HepG2 (cell line): ENCODE data around the gene MYD88.

Experiments used
- AGO2 ChIP-seq: fragments of 200-400 bp; formaldehyde crosslinking; optimal IDR thresholded peaks from 2 replicates; pipeline ENCODE3; 2017; ENCODE audit warnings: mild to moderate bottlenecking, low read depth, low read length, moderate library complexity
- DMAP1 ChIP-seq: IDR thresholded peaks from 2 replicates; pipeline ENCODE4 v1.6.1; 2016
- DNMT3B ChIP-seq: conservative IDR thresholded peaks from 2 replicates; pipeline ENCODE4 v1.6.1; 2016; ENCODE audit warnings: missing biosample characterization, control low read depth
- JUN ChIP-seq: sonication (generic); formaldehyde crosslinking; IDR thresholded peaks from 2 replicates; pipeline ENCODE4 v1.4.0; 2020; ENCODE audit warnings: mild to moderate bottlenecking, missing genetic modification reagents
- SOX5 ChIP-seq: IDR thresholded peaks from 2 replicates; pipeline ENCODE4 v1.6.1; 2016; ENCODE audit warnings: borderline replicate concordance
- TBP ChIP-seq: sonication (generic); formaldehyde crosslinking; IDR thresholded peaks from 2 replicates; pipeline ENCODE4 v1.5.0; 2020; ENCODE audit warnings: missing genetic modification reagents
- TCF7L2 ChIP-seq: IDR thresholded peaks from 2 replicates; pipeline ENCODE4 v1.6.1; 2011; ENCODE audit warnings: mild to moderate bottlenecking, low read depth, low read length, moderate library complexity
- TGIF2 ChIP-seq: IDR thresholded peaks from 2 replicates; pipeline ENCODE4 v1.6.1; 2016; ENCODE audit warnings: control low read depth, missing compliant biosample characterization
- ZBTB7A ChIP-seq: sonication (generic); formaldehyde crosslinking; IDR thresholded peaks from 2 replicates; pipeline ENCODE4 v1.8.0; 2022; ENCODE audit warnings: mild to moderate bottlenecking, missing genetic modification reagents
- ZKSCAN8 ChIP-seq: IDR thresholded peaks from 2 replicates; pipeline ENCODE4 v1.6.1; 2016; ENCODE audit warnings: borderline replicate concordance, missing genetic modification reagents, missing compliant biosample characterization
- ZMAT3 ChIP-seq: sonication (generic); formaldehyde crosslinking; conservative IDR thresholded peaks from 2 replicates; pipeline ENCODE4 v1.7.0; 2021; ENCODE audit warnings: missing genetic modification reagents
- ZNF124 ChIP-seq: sonication (generic); formaldehyde crosslinking; IDR thresholded peaks from 2 replicates; pipeline ENCODE4 v1.4.0; 2020; ENCODE audit warnings: missing genetic modification reagents
- ZSCAN22 ChIP-seq: sonication (generic); formaldehyde crosslinking; IDR thresholded peaks from 2 replicates; pipeline ENCODE4 v1.4.0; 2020; ENCODE audit warnings: mild to moderate bottlenecking, missing genetic modification reagents
- TF ChIP-seq, protein P1 (sequence below): sonication (generic); formaldehyde crosslinking; IDR thresholded peaks from 2 replicates; pipeline ENCODE4 v1.5.1; 2020; ENCODE audit warnings: mild to moderate bottlenecking, missing genetic modification reagents, moderate library complexity

DNA sequence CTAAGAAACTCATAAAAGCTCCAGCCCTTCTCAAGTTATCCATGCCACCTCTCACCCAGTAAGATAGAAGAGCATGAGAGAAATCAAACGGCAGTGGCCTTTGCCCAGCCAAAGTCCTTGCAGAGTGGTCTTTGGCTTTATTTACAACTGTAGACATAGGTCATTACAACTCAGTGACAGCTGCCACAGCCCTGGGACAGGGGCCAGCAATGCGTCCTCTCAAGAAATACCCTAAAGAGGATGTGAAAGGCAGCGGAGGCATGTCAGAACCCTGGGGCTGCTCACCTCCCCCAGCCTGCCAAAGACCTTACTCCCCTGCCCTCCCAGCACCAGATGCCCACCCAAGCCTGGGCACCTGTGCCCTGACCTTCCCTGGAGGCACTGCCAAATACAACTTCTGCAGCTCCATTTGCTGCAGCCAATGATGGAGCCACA, 7.8 kb upstream of the MYD88 start:
- TF ChIP-seq JUN (peak; percentile 83; the same call in 1 of the 2 replicates), ZKSCAN8 (CRISPR knock-in tag) (no peak), ZSCAN22 (CRISPR knock-in tag) (no peak), DMAP1 (CRISPR knock-in tag) (no peak), DNMT3B (CRISPR knock-in tag) (no peak), ZNF124 (CRISPR knock-in tag) (no peak), TCF7L2 (no peak), TGIF2 (CRISPR knock-in tag) (no peak), ZMAT3 (CRISPR knock-in tag) (no peak), ZBTB7A (CRISPR knock-in tag) (no peak), SOX5 (CRISPR knock-in tag) (peak; percentile 35; the same call in 1 of the 2 replicates), AGO2 (no peak), TBP (CRISPR knock-in tag) (no peak)
- TF ChIP-seq, protein P1, sequence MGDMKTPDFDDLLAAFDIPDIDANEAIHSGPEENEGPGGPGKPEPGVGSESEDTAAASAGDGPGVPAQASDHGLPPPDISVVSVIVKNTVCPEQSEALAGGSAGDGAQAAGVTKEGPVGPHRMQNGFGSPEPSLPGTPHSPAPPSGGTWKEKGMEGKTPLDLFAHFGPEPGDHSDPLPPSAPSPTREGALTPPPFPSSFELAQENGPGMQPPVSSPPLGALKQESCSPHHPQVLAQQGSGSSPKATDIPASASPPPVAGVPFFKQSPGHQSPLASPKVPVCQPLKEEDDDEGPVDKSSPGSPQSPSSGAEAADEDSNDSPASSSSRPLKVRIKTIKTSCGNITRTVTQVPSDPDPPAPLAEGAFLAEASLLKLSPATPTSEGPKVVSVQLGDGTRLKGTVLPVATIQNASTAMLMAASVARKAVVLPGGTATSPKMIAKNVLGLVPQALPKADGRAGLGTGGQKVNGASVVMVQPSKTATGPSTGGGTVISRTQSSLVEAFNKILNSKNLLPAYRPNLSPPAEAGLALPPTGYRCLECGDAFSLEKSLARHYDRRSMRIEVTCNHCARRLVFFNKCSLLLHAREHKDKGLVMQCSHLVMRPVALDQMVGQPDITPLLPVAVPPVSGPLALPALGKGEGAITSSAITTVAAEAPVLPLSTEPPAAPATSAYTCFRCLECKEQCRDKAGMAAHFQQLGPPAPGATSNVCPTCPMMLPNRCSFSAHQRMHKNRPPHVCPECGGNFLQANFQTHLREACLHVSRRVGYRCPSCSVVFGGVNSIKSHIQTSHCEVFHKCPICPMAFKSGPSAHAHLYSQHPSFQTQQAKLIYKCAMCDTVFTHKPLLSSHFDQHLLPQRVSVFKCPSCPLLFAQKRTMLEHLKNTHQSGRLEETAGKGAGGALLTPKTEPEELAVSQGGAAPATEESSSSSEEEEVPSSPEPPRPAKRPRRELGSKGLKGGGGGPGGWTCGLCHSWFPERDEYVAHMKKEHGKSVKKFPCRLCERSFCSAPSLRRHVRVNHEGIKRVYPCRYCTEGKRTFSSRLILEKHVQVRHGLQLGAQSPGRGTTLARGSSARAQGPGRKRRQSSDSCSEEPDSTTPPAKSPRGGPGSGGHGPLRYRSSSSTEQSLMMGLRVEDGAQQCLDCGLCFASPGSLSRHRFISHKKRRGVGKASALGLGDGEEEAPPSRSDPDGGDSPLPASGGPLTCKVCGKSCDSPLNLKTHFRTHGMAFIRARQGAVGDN (CRISPR knock-in tag) = peak; percentile 86
